WTC11 (cell line): ENCODE results near the gene FGF6. TPM values are rescaled to one million over a fixed set of nuclear protein-coding genes. Genes with fewer than 3 reads are reported as not detected.

Experiments used
- ATAC-seq: fragments of 200-7000 bp; cut with Tn5 transposase; 2 replicates; pipeline ENCODE4 v1.10.0; 2021; ENCODE audit warnings: mild to moderate bottlenecking, moderate library complexity
- CTCF ChIA-PET: fragments of 300-600 bp; sonication (Branson Sonifier 250); formaldehyde crosslinking; loops from one replicate; lab custom pipeline; 2021; ENCODE audit warnings: antibody characterized with exemption; lab: Charles Lee
- POLR2A ChIA-PET: fragments of 350-600 bp; sonication (Branson Sonifier 250); formaldehyde crosslinking; loops from one replicate; lab custom pipeline; 2021; ENCODE audit warnings: antibody characterized with exemption; lab: Charles Lee
- DNase-seq: peaks from one replicate; pipeline ENCODE4 v3.0.0; 2021; ENCODE audit warnings: low spot score
- H3K27ac Mint-ChIP-seq: 2 replicates; pipeline ENCODE4 v1.8.0; 2021; ENCODE audit warnings: mixed read lengths
- H3K27me3 Mint-ChIP-seq: 2 replicates; pipeline ENCODE4 v1.8.0; 2021; ENCODE audit warnings: low read depth, mild to moderate bottlenecking, moderate library complexity, mixed read lengths
- H3K36me3 Mint-ChIP-seq: 2 replicates; pipeline ENCODE4 v1.8.0; 2021; ENCODE audit warnings: mixed read lengths
- H3K4me1 Mint-ChIP-seq: 2 replicates; pipeline ENCODE4 v1.8.0; 2022; ENCODE audit warnings: mixed read lengths
- H3K4me3 Mint-ChIP-seq: 2 replicates; pipeline ENCODE4 v1.8.0; 2021; ENCODE audit warnings: mild to moderate bottlenecking, moderate library complexity, mixed read lengths
- H3K9me3 Mint-ChIP-seq: 2 replicates; pipeline ENCODE4 v1.8.0; 2021; ENCODE audit warnings: mixed read lengths
- AR ChIP-seq: fragments of 250-450 bp; sonication (Bioruptor Pico); IDR thresholded peaks from 2 replicates; pipeline ENCODE4 v1.9.0; 2021; ENCODE audit warnings: mild to moderate bottlenecking
- ARID4B ChIP-seq: sonication (generic); formaldehyde crosslinking; IDR thresholded peaks from 2 replicates; pipeline ENCODE4 v1.8.0; 2023; ENCODE audit warnings: missing genetic modification reagents, mild to moderate bottlenecking, borderline replicate concordance
- ATF2 ChIP-seq: sonication (generic); formaldehyde crosslinking; IDR thresholded peaks from 2 replicates; pipeline ENCODE4 v1.8.1; 2022; ENCODE audit warnings: low read depth, missing genetic modification reagents, borderline replicate concordance
- ATF6 ChIP-seq: sonication (generic); formaldehyde crosslinking; IDR thresholded peaks from 2 replicates; pipeline ENCODE4 v1.8.1; 2023; ENCODE audit warnings: mild to moderate bottlenecking, missing genetic modification reagents
- CTCF ChIP-seq: fragments of 200-600 bp; IDR thresholded peaks from 2 replicates; pipeline ENCODE4 v1.8.0; 2022; ENCODE audit warnings: antibody characterized with exemption
- E2F5 ChIP-seq: sonication (generic); formaldehyde crosslinking; IDR thresholded peaks from 2 replicates; pipeline ENCODE4 v1.8.1; 2022; ENCODE audit warnings: mild to moderate bottlenecking, moderate library complexity, missing genetic modification reagents
- ETV6 ChIP-seq: sonication (generic); formaldehyde crosslinking; IDR thresholded peaks from 2 replicates; pipeline ENCODE4 v1.8.1; 2022; ENCODE audit warnings: mild to moderate bottlenecking, missing genetic modification reagents
- FOXP1 ChIP-seq: sonication (generic); formaldehyde crosslinking; IDR thresholded peaks from 2 replicates; pipeline ENCODE4 v1.8.0; 2022; ENCODE audit warnings: missing genetic modification reagents, mild to moderate bottlenecking, moderate library complexity, borderline replicate concordance
- MLX ChIP-seq: sonication (generic); formaldehyde crosslinking; IDR thresholded peaks from 2 replicates; pipeline ENCODE4 v1.8.1; 2023; ENCODE audit warnings: mild to moderate bottlenecking, missing genetic modification reagents, moderate library complexity
- MXD4 ChIP-seq: fragments of 250-450 bp; sonication (Bioruptor Pico); IDR thresholded peaks from 2 replicates; pipeline ENCODE4 v1.8.0; 2021; ENCODE audit warnings: mild to moderate bottlenecking, moderate library complexity, borderline replicate concordance
- NFATC4 ChIP-seq: fragments of 250-450 bp; sonication (Bioruptor Pico); IDR thresholded peaks from 2 replicates; pipeline ENCODE4 v1.9.0; 2021; ENCODE audit warnings: mild to moderate bottlenecking
- NR2C2 ChIP-seq: sonication (generic); formaldehyde crosslinking; IDR thresholded peaks from 2 replicates; pipeline ENCODE4 v1.8.0; 2022; ENCODE audit warnings: mild to moderate bottlenecking, missing genetic modification reagents
- SOX15 ChIP-seq: fragments of 250-450 bp; sonication (Bioruptor Pico); IDR thresholded peaks from 2 replicates; pipeline ENCODE4 v1.9.0; 2021; ENCODE audit warnings: mild to moderate bottlenecking
- USF2 ChIP-seq: sonication (generic); formaldehyde crosslinking; IDR thresholded peaks from 2 replicates; pipeline ENCODE4 v1.8.1; 2023; ENCODE audit warnings: mild to moderate bottlenecking, missing genetic modification reagents, moderate library complexity
- ZBTB21 ChIP-seq: sonication (generic); formaldehyde crosslinking; IDR thresholded peaks from 2 replicates; pipeline ENCODE4 v1.8.1; 2023; ENCODE audit warnings: mild to moderate bottlenecking, missing genetic modification reagents, borderline replicate concordance
- ZNF232 ChIP-seq: sonication (generic); formaldehyde crosslinking; IDR thresholded peaks from 2 replicates; pipeline ENCODE4 v1.8.0; 2022; ENCODE audit warnings: mild to moderate bottlenecking, missing genetic modification reagents
- ZNF263 ChIP-seq: sonication (generic); formaldehyde crosslinking; IDR thresholded peaks from 2 replicates; pipeline ENCODE4 v1.8.1; 2022; ENCODE audit warnings: low read depth, mild to moderate bottlenecking, moderate library complexity, missing genetic modification reagents
- ZNF671 ChIP-seq: fragments of 250-450 bp; sonication (Bioruptor Pico); IDR thresholded peaks from 2 replicates; pipeline ENCODE4 v1.8.0; 2021; ENCODE audit warnings: mild to moderate bottlenecking
- total RNA-seq: library from RNA; stranded (reverse); gene quantifications from 3 replicates; pipeline ENCODE4 v1.2.3, GENCODE V29; 2021

The FGF6 gene
- total RNA-seq, 1 experiment from 2014 or later, result not detected

- Mint-ChIP-seq H3K4me1 (peaks cover 3% of the 10 kb centered on the region; the same call in 1 of the 2 replicates), H3K27ac (no peak overlapping the region), H3K36me3 (no peaks in the 10 kb centered on the region), H3K4me3 (no peak overlapping the region), H3K27me3 (no peaks in the 10 kb centered on the region), H3K9me3 (no peaks in the 10 kb centered on the region)
- ATAC-seq (no peak), DNase-seq (no peak)
- CTCF ChIA-PET, result interaction anchor here (0.7 kb wide), 1 partner anchor 103 kb away, joined by 4 read pairs; no protein-coding TSS in a partner anchor
- TF ChIP-seq SOX15 (CRISPR knock-in tag), result no peak
- no peak for TF ChIP-seq AR
- TF ChIP-seq NFATC4 (CRISPR knock-in tag), result no peak
- no peak for TF ChIP-seq MLX (CRISPR knock-in tag)
- no peak for TF ChIP-seq ZBTB21 (CRISPR knock-in tag)
- no peak for TF ChIP-seq ZNF263
- POLR2A ChIA-PET, result no interaction called here
Measured at GRCh38 chr12:4423528-4424195, 22.0 kb downstream of the FGF6 start.

- ATAC-seq (no peak), DNase-seq (no peak)
- ChIA-PET POLR2A (no interaction called here), CTCF (interaction anchor here (0.7 kb wide), 1 partner anchor 103 kb away, joined by 4 read pairs; no protein-coding TSS in a partner anchor)
- H3K9me3 Mint-ChIP-seq, result no peaks in the 10 kb centered on the region
- no peak overlapping the region for H3K4me3 Mint-ChIP-seq
- peaks cover 3% of the 10 kb centered on the region; the same call in 1 of the 2 replicates for H3K4me1 Mint-ChIP-seq
- H3K36me3 Mint-ChIP-seq, result no peaks in the 10 kb centered on the region
- H3K27me3 Mint-ChIP-seq, result no peaks in the 10 kb centered on the region
- H3K27ac Mint-ChIP-seq, result no peak overlapping the region
- TF ChIP-seq FOXP1 (CRISPR knock-in tag) (no peak), E2F5 (no peak), NR2C2 (no peak), MXD4 (CRISPR knock-in tag) (no peak), ETV6 (no peak), USF2 (CRISPR knock-in tag) (no peak), ATF6 (no peak), ZNF232 (CRISPR knock-in tag) (no peak), ZNF671 (no peak), ATF2 (no peak), MLX (CRISPR knock-in tag) (no peak), ARID4B (CRISPR knock-in tag) (no peak), CTCF (no peak; the same call in 1 of the 2 replicates)
Measured at GRCh38 chr12:4422985-4423384, 22.6 kb downstream of the FGF6 start.
